ENCODE measurements around the gene ZNF324B.

ZNF324B gene

DNA sequence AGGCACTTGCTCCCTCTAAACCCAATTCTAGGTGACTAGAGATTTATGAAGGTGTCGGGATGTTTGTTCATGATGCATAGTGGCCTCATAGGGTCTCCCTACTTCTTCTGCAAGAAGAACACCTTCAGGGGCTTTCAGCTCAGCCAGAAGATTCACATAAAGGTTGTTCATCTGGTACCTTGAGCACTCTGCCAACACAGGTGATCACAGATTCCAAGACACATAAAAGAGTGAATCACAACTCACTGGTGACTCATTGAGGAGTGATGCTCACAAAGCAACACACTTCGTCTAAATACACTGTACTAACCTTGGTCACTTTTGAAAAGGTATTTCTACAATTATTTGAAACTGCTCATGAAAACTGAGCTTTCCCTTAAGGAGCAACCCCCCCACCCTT lies 8.6 kb downstream of the ZNF324B start:
- H3K36me3 ChIP-seq (ENCODE audit: control insufficient read depth in 2 of 2, insufficient read depth in 1 of 2, low read length in 2 of 2) = peaks cover 9 to 13% of the 10 kb centered on the region in 2 experiments
- H3K9me3 ChIP-seq (ENCODE audit: control insufficient read depth, insufficient read depth, low read depth, low read length) = no peaks in the 10 kb centered on the region
- no peak overlapping the region for H3K27ac ChIP-seq (ENCODE audit: extremely low read depth, low read depth, low read length)
- H3K4me1 ChIP-seq (ENCODE audit: control insufficient read depth, insufficient read depth, low read length) = no peaks in the 10 kb centered on the region
- ChIA-PET CTCF (no interaction called here), POLR2A (interaction anchor here (0.6 to 2.2 kb wide), 2 partner anchors 26 to 51 kb away, joined by 4 to 12 read pairs; partner anchors contain the start of gene ZNF584)
- no peak overlapping the region for H3K4me3 ChIP-seq (ENCODE audit: low read depth, low read length)
- TF ChIP-seq HOXA7 (CRISPR knock-in tag; IDR thresholded peaks at IDR 0.05; ENCODE audit: borderline replicate concordance) (no peak), SETDB1 (IDR thresholded peaks at IDR 0.05; ENCODE audit: insufficient read length, low read length) (no peak), ZNF341 (tag by site-specific recombination; IDR thresholded peaks at IDR 0.05; ENCODE audit: low read depth) (no peak), ZNF660 (tag by site-specific recombination; IDR thresholded peaks at IDR 0.05) (no peak), ZNF214 (tag by site-specific recombination; IDR thresholded peaks at IDR 0.05; ENCODE audit: borderline replicate concordance) (no peak), ZNF423 (tag by site-specific recombination; IDR thresholded peaks at IDR 0.05) (no peak), BCL11A (tag by site-specific recombination; IDR thresholded peaks at IDR 0.05; ENCODE audit: low read depth) (no peak), ZSCAN30 (tag by site-specific recombination; IDR thresholded peaks at IDR 0.05) (no peak), FEZF1 (tag by site-specific recombination; IDR thresholded peaks at IDR 0.05) (no peak), ZNF169 (tag by site-specific recombination; IDR thresholded peaks at IDR 0.05) (no peak)
- TF ChIP-seq, protein P1, sequence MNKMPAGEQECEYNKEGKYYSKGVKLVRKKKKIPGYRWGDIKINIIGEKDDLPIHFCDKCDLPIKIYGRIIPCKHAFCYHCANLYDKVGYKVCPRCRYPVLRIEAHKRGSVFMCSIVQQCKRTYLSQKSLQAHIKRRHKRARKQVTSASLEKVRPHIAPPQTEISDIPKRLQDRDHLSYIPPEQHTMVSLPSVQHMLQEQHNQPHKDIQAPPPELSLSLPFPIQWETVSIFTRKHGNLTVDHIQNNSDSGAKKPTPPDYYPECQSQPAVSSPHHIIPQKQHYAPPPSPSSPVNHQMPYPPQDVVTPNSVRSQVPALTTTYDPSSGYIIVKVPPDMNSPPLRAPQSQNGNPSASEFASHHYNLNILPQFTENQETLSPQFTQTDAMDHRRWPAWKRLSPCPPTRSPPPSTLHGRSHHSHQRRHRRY (tag by site-specific recombination; IDR thresholded peaks at IDR 0.05) = no peak
- TF ChIP-seq, protein P2, sequence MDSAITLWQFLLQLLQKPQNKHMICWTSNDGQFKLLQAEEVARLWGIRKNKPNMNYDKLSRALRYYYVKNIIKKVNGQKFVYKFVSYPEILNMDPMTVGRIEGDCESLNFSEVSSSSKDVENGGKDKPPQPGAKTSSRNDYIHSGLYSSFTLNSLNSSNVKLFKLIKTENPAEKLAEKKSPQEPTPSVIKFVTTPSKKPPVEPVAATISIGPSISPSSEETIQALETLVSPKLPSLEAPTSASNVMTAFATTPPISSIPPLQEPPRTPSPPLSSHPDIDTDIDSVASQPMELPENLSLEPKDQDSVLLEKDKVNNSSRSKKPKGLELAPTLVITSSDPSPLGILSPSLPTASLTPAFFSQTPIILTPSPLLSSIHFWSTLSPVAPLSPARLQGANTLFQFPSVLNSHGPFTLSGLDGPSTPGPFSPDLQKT (IDR thresholded peaks at IDR 0.05; ENCODE audit: borderline replicate concordance, low read depth, low read length) = no peak
- TF ChIP-seq, protein P3, sequence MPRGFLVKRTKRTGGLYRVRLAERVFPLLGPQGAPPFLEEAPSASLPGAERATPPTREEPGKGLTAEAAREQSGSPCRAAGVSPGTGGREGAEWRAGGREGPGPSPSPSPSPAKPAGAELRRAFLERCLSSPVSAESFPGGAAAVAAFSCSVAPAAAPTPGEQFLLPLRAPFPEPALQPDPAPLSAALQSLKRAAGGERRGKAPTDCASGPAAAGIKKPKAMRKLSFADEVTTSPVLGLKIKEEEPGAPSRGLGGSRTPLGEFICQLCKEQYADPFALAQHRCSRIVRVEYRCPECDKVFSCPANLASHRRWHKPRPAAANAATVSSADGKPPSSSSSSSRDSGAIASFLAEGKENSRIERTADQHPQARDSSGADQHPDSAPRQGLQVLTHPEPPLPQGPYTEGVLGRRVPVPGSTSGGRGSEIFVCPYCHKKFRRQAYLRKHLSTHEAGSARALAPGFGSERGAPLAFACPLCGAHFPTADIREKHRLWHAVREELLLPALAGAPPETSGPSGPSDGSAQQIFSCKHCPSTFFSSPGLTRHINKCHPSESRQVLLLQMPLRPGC (tag by site-specific recombination; IDR thresholded peaks at IDR 0.05) = no peak

DNA sequence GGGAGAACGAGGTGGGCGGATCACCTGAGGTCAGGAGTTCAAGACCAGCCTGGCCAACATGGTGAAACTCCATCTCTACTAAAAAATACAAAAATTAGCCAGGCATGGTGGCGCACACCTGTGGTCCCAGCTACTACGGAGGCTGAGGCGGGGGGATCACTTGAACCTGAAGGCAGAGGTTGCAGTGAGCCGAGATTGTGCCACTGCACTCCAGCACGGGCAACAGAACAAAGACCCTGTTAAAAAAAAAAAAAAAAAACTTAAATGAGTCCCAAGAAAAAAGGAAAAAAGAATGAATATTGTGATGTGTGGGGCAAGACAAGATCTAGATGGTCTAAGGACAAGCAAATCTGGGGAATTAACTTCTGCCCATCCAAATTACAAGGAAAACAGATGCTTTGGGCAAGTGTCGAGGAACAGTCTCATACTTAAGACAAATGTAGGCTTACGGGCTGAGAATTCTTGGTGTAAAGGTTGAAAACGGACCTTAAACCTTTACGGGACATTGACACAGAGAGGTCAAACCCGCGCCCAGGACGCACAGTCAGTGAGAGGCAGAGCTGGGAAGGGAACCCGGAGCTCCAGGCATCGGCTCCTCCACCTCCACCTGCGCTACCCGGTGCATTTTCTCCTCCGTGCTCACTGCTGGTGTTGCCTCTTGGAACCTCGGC lies 14.8 kb downstream of the ZNF324B start:
- no peaks in the 10 kb centered on the region; the same call in 1 of the 2 replicates for H3K4me1 ChIP-seq (ENCODE audit: control insufficient read depth, insufficient read depth, low read length)
- ChIA-PET CTCF (interaction anchor here (0.6 to 1.7 kb wide), 3 partner anchors 12 to 54 kb away, joined by 3 to 11 read pairs (median 3); partner anchors contain the start of gene ZBTB45), POLR2A (interaction anchor here (0.8 to 2.6 kb wide), 5 partner anchors 9 to 140 kb away, joined by 3 to 10 read pairs (median 7); partner anchors contain the start of genes ZBTB45, ZNF324B, ZNF446 and ZNF584)
- H3K27ac ChIP-seq (ENCODE audit: extremely low read depth, low read depth, low read length) = no peak overlapping the region
- TF ChIP-seq, protein P4, sequence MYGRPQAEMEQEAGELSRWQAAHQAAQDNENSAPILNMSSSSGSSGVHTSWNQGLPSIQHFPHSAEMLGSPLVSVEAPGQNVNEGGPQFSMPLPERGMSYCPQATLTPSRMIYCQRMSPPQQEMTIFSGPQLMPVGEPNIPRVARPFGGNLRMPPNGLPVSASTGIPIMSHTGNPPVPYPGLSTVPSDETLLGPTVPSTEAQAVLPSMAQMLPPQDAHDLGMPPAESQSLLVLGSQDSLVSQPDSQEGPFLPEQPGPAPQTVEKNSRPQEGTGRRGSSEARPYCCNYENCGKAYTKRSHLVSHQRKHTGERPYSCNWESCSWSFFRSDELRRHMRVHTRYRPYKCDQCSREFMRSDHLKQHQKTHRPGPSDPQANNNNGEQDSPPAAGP (tag by site-specific recombination; IDR thresholded peaks at IDR 0.05) = no peak
- TF ChIP-seq BCL11B (tag by site-specific recombination; IDR thresholded peaks at IDR 0.05; ENCODE audit: low read depth) = 0 out of 2 replicates have a peak, but pooled peaks have one; percentile 37
- TF ChIP-seq SCRT1 (tag by site-specific recombination; IDR thresholded peaks at IDR 0.05; ENCODE audit: borderline replicate concordance) = 0 out of 2 replicates have a peak, but pooled peaks have one; percentile 35
- TF ChIP-seq ZBTB17 (tag by site-specific recombination; IDR thresholded peaks at IDR 0.05) = peak; percentile 62; the same call in 1 of the 2 replicates
- TF ChIP-seq ZNF768 (tag by site-specific recombination; IDR thresholded peaks at IDR 0.05) = peak; percentile 86
- no peak for TF ChIP-seq ZNF121 (tag by site-specific recombination; IDR thresholded peaks at IDR 0.05)
- peak overlapping the region; percentile 97 for H3K4me3 ChIP-seq (ENCODE audit: low read depth, low read length)
- H3K36me3 ChIP-seq (ENCODE audit: control insufficient read depth in 2 of 2, insufficient read depth in 1 of 2, low read length in 2 of 2) = peaks cover 0 to 23% of the 10 kb centered on the region in 2 experiments; a peak in 2 of 3 replicates
- no peaks in the 10 kb centered on the region for H3K9me3 ChIP-seq (ENCODE audit: control insufficient read depth, insufficient read depth, low read depth, low read length)

Measured in HEK293 (cell line).